ENCODE data around the gene SPOUT1. TPM values are rescaled to one million over a fixed set of nuclear protein-coding genes. Genes with fewer than 3 reads are reported as not detected.
A peak's percentile ranks its signal among the peaks of the same experiment; 100 is the strongest.

Gene SPOUT1
- total and polyA plus RNA-seq, 2 of the 13 experiments (the other 11 are each of a cell fraction or from before 2014, with no cell fraction given), result 39.0 to 45.8 TPM

- TF ChIP-seq NONO (IDR thresholded peaks at IDR 0.05) (no peak), NONO (CRISPR knock-in tag; conservative IDR thresholded peaks at IDR 0.05) (peak; percentile 96), ZNF646 (CRISPR knock-in tag; IDR thresholded peaks at IDR 0.05) (no peak), ZNF7 (CRISPR knock-in tag; IDR thresholded peaks at IDR 0.05) (peak; percentile 41; the same call in 1 of the 2 replicates), ZSCAN5A (CRISPR knock-in tag; IDR thresholded peaks at IDR 0.05; ENCODE audit: borderline replicate concordance) (peak; percentile 93; the same call in 1 of the 2 replicates), HNF1B (CRISPR knock-in tag; IDR thresholded peaks at IDR 0.05) (peak; percentile 82), PHF21A (CRISPR knock-in tag; IDR thresholded peaks at IDR 0.05) (peak; percentile 86), ZNF839 (CRISPR knock-in tag; IDR thresholded peaks at IDR 0.05; ENCODE audit: borderline replicate concordance) (no peak), GFI1 (CRISPR knock-in tag; IDR thresholded peaks at IDR 0.05; ENCODE audit: borderline replicate concordance) (peak; percentile 76; the same call in 1 of the 2 replicates), PLSCR1 (CRISPR knock-in tag; IDR thresholded peaks at IDR 0.05; ENCODE audit: borderline replicate concordance) (peak; percentile 42; the same call in 1 of the 2 replicates), NFE2 (CRISPR knock-in tag; IDR thresholded peaks at IDR 0.05) (no peak), PHF5A (CRISPR knock-in tag; IDR thresholded peaks at IDR 0.05; ENCODE audit: low read depth, unreplicated experiment) (peak; percentile 89)
- TF ChIP-seq, protein P1, sequence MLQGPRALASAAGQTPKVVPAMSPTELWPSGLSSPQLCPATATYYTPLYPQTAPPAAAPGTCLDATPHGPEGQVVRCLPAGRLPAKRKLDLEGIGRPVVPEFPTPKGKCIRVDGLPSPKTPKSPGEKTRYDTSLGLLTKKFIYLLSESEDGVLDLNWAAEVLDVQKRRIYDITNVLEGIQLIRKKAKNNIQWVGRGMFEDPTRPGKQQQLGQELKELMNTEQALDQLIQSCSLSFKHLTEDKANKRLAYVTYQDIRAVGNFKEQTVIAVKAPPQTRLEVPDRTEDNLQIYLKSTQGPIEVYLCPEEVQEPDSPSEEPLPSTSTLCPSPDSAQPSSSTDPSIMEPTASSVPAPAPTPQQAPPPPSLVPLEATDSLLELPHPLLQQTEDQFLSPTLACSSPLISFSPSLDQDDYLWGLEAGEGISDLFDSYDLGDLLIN (CRISPR knock-in tag; IDR thresholded peaks at IDR 0.05; ENCODE audit: borderline replicate concordance), result 0 out of 2 replicates have a peak, but pooled peaks have one; percentile 25
- TF ChIP-seq, protein P2, sequence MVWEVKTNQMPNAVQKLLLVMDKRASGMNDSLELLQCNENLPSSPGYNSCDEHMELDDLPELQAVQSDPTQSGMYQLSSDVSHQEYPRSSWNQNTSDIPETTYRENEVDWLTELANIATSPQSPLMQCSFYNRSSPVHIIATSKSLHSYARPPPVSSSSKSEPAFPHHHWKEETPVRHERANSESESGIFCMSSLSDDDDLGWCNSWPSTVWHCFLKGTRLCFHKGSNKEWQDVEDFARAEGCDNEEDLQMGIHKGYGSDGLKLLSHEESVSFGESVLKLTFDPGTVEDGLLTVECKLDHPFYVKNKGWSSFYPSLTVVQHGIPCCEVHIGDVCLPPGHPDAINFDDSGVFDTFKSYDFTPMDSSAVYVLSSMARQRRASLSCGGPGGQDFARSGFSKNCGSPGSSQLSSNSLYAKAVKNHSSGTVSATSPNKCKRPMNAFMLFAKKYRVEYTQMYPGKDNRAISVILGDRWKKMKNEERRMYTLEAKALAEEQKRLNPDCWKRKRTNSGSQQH (CRISPR knock-in tag; IDR thresholded peaks at IDR 0.05; ENCODE audit: low read depth), result peak; percentile 95; the same call in 1 of the 2 replicates
These were observed 42.7 kb downstream of the SPOUT1 start, which contains the start of gene TBC1D13 (continued) for GRCh38 chr9:128786681-128787601.
